Subcutaneous abdominal adipose tissue (tissue), 5 donors: ENCODE results near the gene MRTFA.

Experiments used
- H3K27ac ChIP-seq: one replicate; pipeline ENCODE4 v1.7.0; 2013; ENCODE audit warnings: low read depth, mild to moderate bottlenecking, inconsistent platforms, low read length, moderate library complexity
- H3K27me3 ChIP-seq, 5 donors: one replicate each; pipeline ENCODE4 v1.7.0; 2013; ENCODE audit warnings: low read length in 5 of 5, inconsistent platforms in 1 of 5; ENCODE audit not compliant: control insufficient read depth in 5 of 5, insufficient read depth in 4 of 5
- H3K36me3 ChIP-seq, 5 donors: one replicate each; pipeline ENCODE4 v1.7.0; 2013; ENCODE audit warnings: low read length in 5 of 5; ENCODE audit not compliant: control insufficient read depth in 5 of 5, insufficient read depth in 5 of 5
- H3K4me1 ChIP-seq, 5 donors: one replicate each; pipeline ENCODE4 v1.7.0; 2013; ENCODE audit warnings: low read length in 5 of 5, mild to moderate bottlenecking in 3 of 5, moderate library complexity in 1 of 5; ENCODE audit not compliant: control insufficient read depth in 5 of 5, insufficient read depth in 5 of 5
- H3K4me3 ChIP-seq, 5 donors: one replicate each; pipeline ENCODE4 v1.7.0; 2013; ENCODE audit warnings: low read length in 5 of 5, low read depth in 1 of 5
- H3K9ac ChIP-seq, 5 donors: one replicate each; pipeline ENCODE4 v1.7.0; 2013; ENCODE audit warnings: low read length in 5 of 5, mild to moderate bottlenecking in 4 of 5, moderate library complexity in 3 of 5
- H3K9me3 ChIP-seq, 5 donors: one replicate each; pipeline ENCODE4 v1.7.0; 2013; ENCODE audit warnings: low read length in 5 of 5; ENCODE audit not compliant: control insufficient read depth in 5 of 5
- donor health status: healthy.
- donor health status: healthy.
- donor health status: healthy.
- donor health status: healthy.
- donor health status: healthy.

Gene MRTFA

GRCh38 chr22:40420341-40421081 lies 216.0 kb downstream of the MRTFA start:
- H3K27me3 ChIP-seq: no peaks in the 10 kb centered on the region
- peaks cover 0 to 25% (median 3%) of the 10 kb centered on the region in 5 donors for H3K4me1 ChIP-seq
- no peak overlapping the region for H3K9ac ChIP-seq
- H3K4me3 ChIP-seq: no peak overlapping the region
- no peaks in the 10 kb centered on the region for H3K9me3 ChIP-seq
- H3K27ac ChIP-seq: no peak overlapping the region
- H3K36me3 ChIP-seq: peaks cover 0 to 95% (median 86%) of the 10 kb centered on the region in 5 donors

GRCh38 chr22:40419718-40420117 lies 216.8 kb downstream of the MRTFA start:
- Histone ChIP-seq H3K27ac (no peak overlapping the region), H3K4me1 (peaks cover 0 to 23% (median 3%) of the 10 kb centered on the region in 5 donors), H3K36me3 (peaks cover 0 to 87% (median 79%) of the 10 kb centered on the region in 5 donors), H3K9me3 (no peaks in the 10 kb centered on the region), H3K4me3 (no peak overlapping the region), H3K27me3 (no peaks in the 10 kb centered on the region), H3K9ac (no peak overlapping the region)

GRCh38 chr22:40418366-40419201 lies 217.9 kb downstream of the MRTFA start:
- H3K36me3 ChIP-seq: peaks cover 0 to 76% (median 69%) of the 10 kb centered on the region in 5 donors
- H3K27me3 ChIP-seq: no peaks in the 10 kb centered on the region
- H3K27ac ChIP-seq: no peak overlapping the region
- no peaks in the 10 kb centered on the region for H3K9me3 ChIP-seq
- no peak overlapping the region for H3K9ac ChIP-seq
- peaks cover 0 to 16% (median 8%) of the 10 kb centered on the region in 5 donors for H3K4me1 ChIP-seq
- no peak overlapping the region for H3K4me3 ChIP-seq

- no peaks in the 10 kb centered on the region for H3K27me3 ChIP-seq
- H3K9ac ChIP-seq: no peak overlapping the region
- no peak overlapping the region for H3K4me3 ChIP-seq
- H3K4me1 ChIP-seq: peaks cover 0 to 16% (median 8%) of the 10 kb centered on the region in 5 donors
- no peak overlapping the region for H3K27ac ChIP-seq
- H3K36me3 ChIP-seq: peaks cover 0 to 69% (median 62%) of the 10 kb centered on the region in 5 donors
- no peaks in the 10 kb centered on the region for H3K9me3 ChIP-seq
Observed at GRCh38 chr22:40417881-40418280, 218.6 kb downstream of the MRTFA start.

- Histone ChIP-seq H3K4me1 (peaks cover 0 to 11% (median 6%) of the 10 kb centered on the region in 5 donors), H3K36me3 (peaks cover 0 to 60% (median 53%) of the 10 kb centered on the region in 5 donors), H3K4me3 (no peak overlapping the region), H3K9ac (no peak overlapping the region), H3K27ac (no peak overlapping the region), H3K27me3 (no peaks in the 10 kb centered on the region), H3K9me3 (no peaks in the 10 kb centered on the region)
Observed at GRCh38 chr22:40417041-40417440, 219.5 kb downstream of the MRTFA start.

- H3K27ac ChIP-seq: no peak overlapping the region
- H3K4me1 ChIP-seq: peaks cover 0 to 11% (median 6%) of the 10 kb centered on the region in 5 donors
- no peaks in the 10 kb centered on the region for H3K27me3 ChIP-seq
- H3K9me3 ChIP-seq: no peaks in the 10 kb centered on the region
- peaks cover 0 to 59% (median 51%) of the 10 kb centered on the region in 5 donors for H3K36me3 ChIP-seq
- H3K9ac ChIP-seq: no peak overlapping the region
- H3K4me3 ChIP-seq: no peak overlapping the region
Observed at GRCh38 chr22:40416636-40417035, 219.9 kb downstream of the MRTFA start.

GRCh38 chr22:40416267-40416570 lies 220.3 kb downstream of the MRTFA start:
- no peak overlapping the region for H3K9ac ChIP-seq
- H3K36me3 ChIP-seq: peaks cover 0 to 59% (median 51%) of the 10 kb centered on the region in 5 donors
- H3K4me1 ChIP-seq: peaks cover 0 to 11% (median 6%) of the 10 kb centered on the region in 5 donors
- no peak overlapping the region for H3K27ac ChIP-seq
- no peaks in the 10 kb centered on the region for H3K9me3 ChIP-seq
- no peak overlapping the region for H3K4me3 ChIP-seq
- no peaks in the 10 kb centered on the region for H3K27me3 ChIP-seq

- Histone ChIP-seq H3K27ac (no peak overlapping the region), H3K9ac (no peak overlapping the region), H3K27me3 (no peaks in the 10 kb centered on the region), H3K36me3 (peaks cover 0 to 59% (median 51%) of the 10 kb centered on the region in 5 donors), H3K4me3 (no peak overlapping the region), H3K4me1 (peaks cover 0 to 16% (median 10%) of the 10 kb centered on the region in 5 donors), H3K9me3 (no peaks in the 10 kb centered on the region)
Observed at GRCh38 chr22:40415531-40416266, 220.8 kb downstream of the MRTFA start.

- Histone ChIP-seq H3K27ac (no peak overlapping the region), H3K36me3 (peaks cover 0 to 59% (median 51%) of the 10 kb centered on the region in 5 donors), H3K4me1 (peaks cover 0 to 16% (median 11%) of the 10 kb centered on the region in 5 donors), H3K4me3 (no peak overlapping the region), H3K9me3 (no peaks in the 10 kb centered on the region), H3K9ac (no peak overlapping the region), H3K27me3 (no peaks in the 10 kb centered on the region)
Observed at GRCh38 chr22:40414838-40415505, 221.5 kb downstream of the MRTFA start.
